Measurements from ENCODE around the gene PRKCH. TPM values are rescaled to one million over a fixed set of nuclear protein-coding genes. Genes with fewer than 3 reads are reported as not detected.
"Not testable (repeated sequence)": the region's sequence is repeated elsewhere in the genome, so short reads cannot be mapped to it uniquely, and the experiment has no call there.

The PRKCH gene
- total and polyA plus RNA-seq, 2 experiments from 2014 or later: 7.1 to 11.2 TPM

- no peak overlapping the region for H3K4me2 ChIP-seq
- H3K9me3 ChIP-seq (ENCODE audit: low read depth): no peaks in the 10 kb centered on the region
- no peak overlapping the region for H3K4me3 ChIP-seq
- no peak overlapping the region for H2AFZ ChIP-seq
- no peaks in the 10 kb centered on the region for H3K27me3 ChIP-seq
- no peaks in the 10 kb centered on the region for H3K9me2 ChIP-seq (replicated peaks; ENCODE audit: insufficient read depth)
- no peaks in the 10 kb centered on the region for H3K79me2 ChIP-seq
- H4K20me1 ChIP-seq (ENCODE audit: insufficient read depth, poor library complexity, severe bottlenecking): no peaks in the 10 kb centered on the region
- 83% methylated on average over 4 of the region's 4 CpGs for WGBS (ENCODE audit: low lambda C conversion rate, missing lambda C conversion rate)
- H3K4me1 ChIP-seq (ENCODE audit: insufficient read depth): no peaks in the 10 kb centered on the region
- no peak overlapping the region for H3K27ac ChIP-seq
- DNase-seq (ENCODE audit: low spot score): no peak
- H3K36me3 ChIP-seq (replicated peaks; ENCODE audit: insufficient read depth, low read depth): no peaks in the 10 kb centered on the region
- TF ChIP-seq EZH2phosphoT487 (IDR thresholded peaks at IDR 0.05; ENCODE audit: low read depth, severe bottlenecking, unreplicated experiment): no peak
- no peak for TF ChIP-seq CTCF (IDR thresholded peaks at IDR 0.05; ENCODE audit: poor library complexity)
- TF ChIP-seq EZH2 (IDR thresholded peaks at IDR 0.05; ENCODE audit: borderline replicate concordance): no peak
These were observed 6.1 kb upstream of the PRKCH start for GRCh38 chr14:61315313-61315712.

- Histone ChIP-seq H3K9me3 (ENCODE audit: low read depth) (no peaks in the 10 kb centered on the region), H3K4me3 (no peak overlapping the region), H3K4me1 (ENCODE audit: insufficient read depth) (peaks cover 6% of the 10 kb centered on the region), H3K4me2 (no peak overlapping the region), H3K27me3 (peaks cover 23% of the 10 kb centered on the region), H3K36me3 (replicated peaks; ENCODE audit: insufficient read depth, low read depth) (no peaks in the 10 kb centered on the region), H2AFZ (no peak overlapping the region), H3K9me2 (replicated peaks; ENCODE audit: insufficient read depth) (no peaks in the 10 kb centered on the region), H4K20me1 (ENCODE audit: insufficient read depth, poor library complexity, severe bottlenecking) (no peaks in the 10 kb centered on the region), H3K79me2 (no peaks in the 10 kb centered on the region), H3K27ac (no peak overlapping the region)
- TF ChIP-seq CTCF (IDR thresholded peaks at IDR 0.05; ENCODE audit: poor library complexity): no peak
- no peak for TF ChIP-seq EZH2phosphoT487 (IDR thresholded peaks at IDR 0.05; ENCODE audit: low read depth, severe bottlenecking, unreplicated experiment)
- no peak for DNase-seq (ENCODE audit: low spot score)
- 88% methylated on average over 3 of the region's 3 CpGs for WGBS (ENCODE audit: low lambda C conversion rate, missing lambda C conversion rate)
These were observed 2.3 kb upstream of the PRKCH start for GRCh38 chr14:61319086-61319485.

- WGBS (ENCODE audit: low lambda C conversion rate, missing lambda C conversion rate): 86% methylated on average over 6 of the region's 6 CpGs
- H3K9me3 ChIP-seq (ENCODE audit: low read depth): no peaks in the 10 kb centered on the region
- H3K4me2 ChIP-seq: no peak overlapping the region
- peaks cover 6% of the 10 kb centered on the region for H3K4me1 ChIP-seq (ENCODE audit: insufficient read depth)
- no peak overlapping the region for H3K27ac ChIP-seq
- H3K4me3 ChIP-seq: no peak overlapping the region
- H3K9me2 ChIP-seq (replicated peaks; ENCODE audit: insufficient read depth): no peaks in the 10 kb centered on the region
- no peaks in the 10 kb centered on the region for H3K36me3 ChIP-seq (replicated peaks; ENCODE audit: insufficient read depth, low read depth)
- H3K27me3 ChIP-seq: peaks cover 26% of the 10 kb centered on the region
- H4K20me1 ChIP-seq (ENCODE audit: insufficient read depth, poor library complexity, severe bottlenecking): no peaks in the 10 kb centered on the region
- H2AFZ ChIP-seq: no peak overlapping the region
- no peak for DNase-seq (ENCODE audit: low spot score)
- no peaks in the 10 kb centered on the region for H3K79me2 ChIP-seq
- TF ChIP-seq EZH2 (IDR thresholded peaks at IDR 0.05; ENCODE audit: borderline replicate concordance): no peak
- TF ChIP-seq CTCF (IDR thresholded peaks at IDR 0.05; ENCODE audit: poor library complexity): no peak
- TF ChIP-seq EZH2phosphoT487 (IDR thresholded peaks at IDR 0.05; ENCODE audit: low read depth, severe bottlenecking, unreplicated experiment): no peak
These were observed 1.7 kb upstream of the PRKCH start for GRCh38 chr14:61319706-61320105.

GRCh38 chr14:61320170-61320569 is 1.2 kb upstream of the PRKCH start:
- not testable (repeated sequence) for H4K20me1 ChIP-seq (ENCODE audit: insufficient read depth, poor library complexity, severe bottlenecking); H2AFZ ChIP-seq; H3K9me2 ChIP-seq (replicated peaks; ENCODE audit: insufficient read depth); DNase-seq (ENCODE audit: low spot score); H3K27ac ChIP-seq; H3K4me2 ChIP-seq; H3K4me1 ChIP-seq (ENCODE audit: insufficient read depth); H3K4me3 ChIP-seq; H3K9me3 ChIP-seq (ENCODE audit: low read depth); H3K36me3 ChIP-seq (replicated peaks; ENCODE audit: insufficient read depth, low read depth); H3K79me2 ChIP-seq
- peaks cover 26% of the 10 kb centered on the region for H3K27me3 ChIP-seq
- WGBS (ENCODE audit: low lambda C conversion rate, missing lambda C conversion rate): 88% methylated on average over 16 of the region's 16 CpGs

Measured in hepatocyte (in vitro differentiated cells).